Measurements from ENCODE around the gene DFFA. TPM values are rescaled to one million over a fixed set of nuclear protein-coding genes. Genes with fewer than 3 reads are reported as not detected.
A peak's percentile ranks its signal among the peaks of the same experiment; 100 is the strongest.

DFFA gene
- total and polyA plus RNA-seq, 2 of the 4 experiments (the other 2 are of a cell fraction): 28.1 to 62.6 TPM

DNA sequence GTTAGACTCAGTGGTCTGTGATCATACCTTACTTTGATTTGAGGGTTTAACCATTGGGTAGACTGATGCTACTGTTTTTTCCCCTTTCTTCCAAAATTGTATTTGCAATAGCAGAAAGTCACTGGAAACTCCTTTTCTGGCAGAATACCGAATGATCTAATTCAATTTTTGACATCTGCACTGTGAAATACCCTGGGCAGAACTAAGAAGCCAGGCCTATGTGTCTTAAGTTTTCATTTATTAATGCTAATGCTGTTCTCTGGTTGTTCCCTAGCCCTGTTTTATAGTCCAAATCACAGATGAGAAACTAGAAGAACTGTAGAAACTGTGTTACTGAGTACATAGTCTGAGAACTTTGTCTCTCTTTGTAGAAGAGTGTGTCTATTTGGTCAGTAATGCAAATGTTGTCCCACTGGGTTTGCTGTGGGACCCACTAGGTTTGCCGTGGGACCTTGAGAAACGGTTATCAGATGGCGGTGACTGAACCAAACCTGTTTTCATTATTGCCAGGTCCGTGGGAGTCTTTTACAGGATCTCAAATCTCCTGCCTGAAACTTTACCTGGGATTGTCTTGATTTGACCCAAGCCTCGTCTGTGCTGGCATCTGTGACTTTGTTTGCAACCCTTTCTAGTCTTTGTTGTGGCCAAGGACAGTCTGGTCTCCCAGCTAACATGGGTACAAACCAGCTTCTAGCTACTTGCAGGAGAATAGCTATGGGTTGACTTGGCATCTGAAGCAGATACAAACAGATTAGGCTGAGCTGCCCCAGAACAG is 43.8 kb upstream of the DFFA start:
- Histone ChIP-seq H2BK5ac (ENCODE audit: low read depth, low read length, poor library complexity, severe bottlenecking) (no peak overlapping the region), H3K18ac (ENCODE audit: low read depth, low read length) (no peak overlapping the region), H2AK9ac (replicated peaks; ENCODE audit: low read depth, low read length, poor library complexity) (no peak overlapping the region), H3K56ac (ENCODE audit: extremely low read depth, insufficient read depth, low read length) (no peak overlapping the region), H3K27me3 (ENCODE audit: control insufficient read depth, insufficient read depth, low read length) (no peaks in the 10 kb centered on the region), H3K79me1 (ENCODE audit: low read depth in 1 of 2, low read length in 2 of 2) (peaks cover 46 to 78% of the 10 kb centered on the region in 2 experiments), H3K9me3 (ENCODE audit: control insufficient read depth, insufficient read depth, low read length) (no peaks in the 10 kb centered on the region), H2BK15ac (ENCODE audit: low read depth, low read length) (no peak overlapping the region), H2AK5ac (ENCODE audit: low read depth, low read length) (peak overlapping the region; percentile 76; the same call in 1 of the 2 replicates), H4K20me1 (ENCODE audit: insufficient read depth, low read length) (peaks cover 14% of the 10 kb centered on the region), H3K27ac (ENCODE audit: insufficient read depth, low read length) (no peak overlapping the region), H4K8ac (ENCODE audit: low read depth in 2 of 2, low read length in 2 of 2) (no peak overlapping the region), H3K4me2 (ENCODE audit: low read depth, low read length) (no peak overlapping the region), H3K36me3 (ENCODE audit: control insufficient read depth, insufficient read depth, low read length) (no peaks in the 10 kb centered on the region; the same call in 1 of the 2 replicates), H3K4ac (ENCODE audit: low read depth, low read length) (no peak overlapping the region), H3K9me1 (ENCODE audit: insufficient read depth, low read length) (peaks cover 8% of the 10 kb centered on the region), H2BK120ac (ENCODE audit: low read depth, low read length) (no peak overlapping the region), H3K23ac (ENCODE audit: low read depth, low read length) (0 out of 2 replicates have a peak overlapping the region, but pooled peaks have one; percentile 56), H2AFZ (replicated peaks; ENCODE audit: low read length, poor library complexity) (no peak overlapping the region), H3K9ac (ENCODE audit: low read depth, low read length) (no peak overlapping the region), H3K4me3 (ENCODE audit: insufficient read depth, low read depth, low read length) (no peak overlapping the region), H4K91ac (ENCODE audit: insufficient read depth, low read depth, low read length) (no peak overlapping the region; the same call in 1 of the 2 replicates), H2BK20ac (ENCODE audit: low read depth, low read length) (no peak overlapping the region), H4K5ac (ENCODE audit: low read depth, low read length) (peak overlapping the region; percentile 60; the same call in 1 of the 2 replicates), H3K4me1 (ENCODE audit: control insufficient read depth, insufficient read depth, low read length) (peaks cover 15% of the 10 kb centered on the region), H3K14ac (replicated peaks; ENCODE audit: low read depth, low read length) (no peak overlapping the region)
- no peak for DNase-seq
- intact Hi-C loops (cut with micrococcal nuclease) (loop anchor here (2.0 kb wide), 1 partner anchor 497 kb away; the partner anchor contains the start of gene TARDBP), dilution Hi-C loops (cut with HindIII; ENCODE audit: low sequenced_read_pairs, unreplicated experiment) (no loop called here), in situ Hi-C loops (cut with MboI; ENCODE audit: low sequenced_read_pairs) (no loop called here)
- no peak for TF ChIP-seq POLR2A (IDR thresholded peaks at IDR 0.05; ENCODE audit: low read depth, low read length)
- no peak for TF ChIP-seq CHD1 (IDR thresholded peaks at IDR 0.05; ENCODE audit: low read depth, low read length)
- no peak for TF ChIP-seq USF2 (IDR thresholded peaks at IDR 0.05; ENCODE audit: low read depth, low read length)
- TF ChIP-seq, protein P1, sequence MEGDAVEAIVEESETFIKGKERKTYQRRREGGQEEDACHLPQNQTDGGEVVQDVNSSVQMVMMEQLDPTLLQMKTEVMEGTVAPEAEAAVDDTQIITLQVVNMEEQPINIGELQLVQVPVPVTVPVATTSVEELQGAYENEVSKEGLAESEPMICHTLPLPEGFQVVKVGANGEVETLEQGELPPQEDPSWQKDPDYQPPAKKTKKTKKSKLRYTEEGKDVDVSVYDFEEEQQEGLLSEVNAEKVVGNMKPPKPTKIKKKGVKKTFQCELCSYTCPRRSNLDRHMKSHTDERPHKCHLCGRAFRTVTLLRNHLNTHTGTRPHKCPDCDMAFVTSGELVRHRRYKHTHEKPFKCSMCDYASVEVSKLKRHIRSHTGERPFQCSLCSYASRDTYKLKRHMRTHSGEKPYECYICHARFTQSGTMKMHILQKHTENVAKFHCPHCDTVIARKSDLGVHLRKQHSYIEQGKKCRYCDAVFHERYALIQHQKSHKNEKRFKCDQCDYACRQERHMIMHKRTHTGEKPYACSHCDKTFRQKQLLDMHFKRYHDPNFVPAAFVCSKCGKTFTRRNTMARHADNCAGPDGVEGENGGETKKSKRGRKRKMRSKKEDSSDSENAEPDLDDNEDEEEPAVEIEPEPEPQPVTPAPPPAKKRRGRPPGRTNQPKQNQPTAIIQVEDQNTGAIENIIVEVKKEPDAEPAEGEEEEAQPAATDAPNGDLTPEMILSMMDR (conservative IDR thresholded peaks at IDR 0.05; ENCODE audit: low read depth, low read length): no peak
- no peak for TF ChIP-seq CEBPB (IDR thresholded peaks at IDR 0.05; ENCODE audit: low read depth, low read length)
- TF ChIP-seq, protein P2, sequence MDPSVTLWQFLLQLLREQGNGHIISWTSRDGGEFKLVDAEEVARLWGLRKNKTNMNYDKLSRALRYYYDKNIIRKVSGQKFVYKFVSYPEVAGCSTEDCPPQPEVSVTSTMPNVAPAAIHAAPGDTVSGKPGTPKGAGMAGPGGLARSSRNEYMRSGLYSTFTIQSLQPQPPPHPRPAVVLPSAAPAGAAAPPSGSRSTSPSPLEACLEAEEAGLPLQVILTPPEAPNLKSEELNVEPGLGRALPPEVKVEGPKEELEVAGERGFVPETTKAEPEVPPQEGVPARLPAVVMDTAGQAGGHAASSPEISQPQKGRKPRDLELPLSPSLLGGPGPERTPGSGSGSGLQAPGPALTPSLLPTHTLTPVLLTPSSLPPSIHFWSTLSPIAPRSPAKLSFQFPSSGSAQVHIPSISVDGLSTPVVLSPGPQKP (IDR thresholded peaks at IDR 0.05; ENCODE audit: borderline replicate concordance, low read depth, low read length): no peak
- no peak for TF ChIP-seq RCOR1 (IDR thresholded peaks at IDR 0.05; ENCODE audit: insufficient replicate concordance, low read length)
- TF ChIP-seq MAFK (IDR thresholded peaks at IDR 0.05; ENCODE audit: low read depth, low read length): no peak
- no peak for TF ChIP-seq BHLHE40 (IDR thresholded peaks at IDR 0.05; ENCODE audit: low read depth, low read length)
- TF ChIP-seq SMC3 (IDR thresholded peaks at IDR 0.05; ENCODE audit: low read depth, low read length): no peak
- TF ChIP-seq RFX5 (IDR thresholded peaks at IDR 0.05; ENCODE audit: low read depth, low read length): no peak
- no peak for TF ChIP-seq MXI1 (IDR thresholded peaks at IDR 0.05; ENCODE audit: borderline replicate concordance, low read depth, low read length)
- no peak for TF ChIP-seq NFE2L2 (IDR thresholded peaks at IDR 0.05; ENCODE audit: low read depth, low read length)
- TF ChIP-seq MAZ (IDR thresholded peaks at IDR 0.05; ENCODE audit: borderline replicate concordance, low read depth, low read length): no peak
- no peak for TF ChIP-seq RAD21 (IDR thresholded peaks at IDR 0.05; ENCODE audit: low read length)
- BruUV-seq (replicated peaks): no TSS peak
- CTCF ChIA-PET: no interaction called here
- 95% methylated on average over 4 of the region's 6 CpGs; no CpG with 5 or more reads in 1 of the 2 experiments for WGBS, 2 experiments (ENCODE audit: extremely low coverage in 2 of 2, insufficient read length in 1 of 2)
- POLR2A ChIA-PET (ENCODE audit: unreplicated experiment): no interaction called here
- ATAC-seq (ENCODE audit: low read depth): no peak
